WTC11 (cell line): ENCODE measurements around the gene PCGF2. TPM values are rescaled to one million over a fixed set of nuclear protein-coding genes. Genes with fewer than 3 reads are reported as not detected.
A peak's percentile ranks its signal among the peaks of the same experiment; 100 is the strongest.

ENCODE experiments used
- ARID4B ChIP-seq: sonication (generic); formaldehyde crosslinking; IDR thresholded peaks from 2 replicates; pipeline ENCODE4 v1.8.0; 2023; ENCODE audit warnings: missing genetic modification reagents, mild to moderate bottlenecking, borderline replicate concordance
- ATF1 ChIP-seq: sonication (generic); formaldehyde crosslinking; IDR thresholded peaks from 2 replicates; pipeline ENCODE4 v1.8.1; 2023; ENCODE audit warnings: mild to moderate bottlenecking, moderate library complexity, missing genetic modification reagents
- CREB1 ChIP-seq: sonication (generic); formaldehyde crosslinking; IDR thresholded peaks from 2 replicates; pipeline ENCODE4 v1.8.0; 2023; ENCODE audit warnings: mild to moderate bottlenecking, missing genetic modification reagents
- CREM ChIP-seq: sonication (generic); formaldehyde crosslinking; IDR thresholded peaks from 2 replicates; pipeline ENCODE4 v1.8.1; 2022; ENCODE audit warnings: mild to moderate bottlenecking, missing genetic modification reagents, moderate library complexity
- E2F5 ChIP-seq: sonication (generic); formaldehyde crosslinking; IDR thresholded peaks from 2 replicates; pipeline ENCODE4 v1.8.1; 2022; ENCODE audit warnings: mild to moderate bottlenecking, moderate library complexity, missing genetic modification reagents
- ELF4 ChIP-seq: sonication (generic); formaldehyde crosslinking; IDR thresholded peaks from 2 replicates; pipeline ENCODE4 v1.8.1; 2022; ENCODE audit warnings: low read depth, mild to moderate bottlenecking, moderate library complexity, missing genetic modification reagents
- ERG ChIP-seq: fragments of 250-450 bp; sonication (Bioruptor Pico); IDR thresholded peaks from 2 replicates; pipeline ENCODE4 v1.8.0; 2021; ENCODE audit warnings: mild to moderate bottlenecking
- FOXJ3 ChIP-seq: sonication (generic); formaldehyde crosslinking; IDR thresholded peaks from 2 replicates; pipeline ENCODE4 v1.9.0; 2021; ENCODE audit warnings: missing genetic modification reagents, mild to moderate bottlenecking, borderline replicate concordance
- FOXK1 ChIP-seq: sonication (generic); formaldehyde crosslinking; IDR thresholded peaks from 2 replicates; pipeline ENCODE4 v1.8.0; 2022; ENCODE audit warnings: mild to moderate bottlenecking, moderate library complexity, missing genetic modification reagents
- GRHL2 ChIP-seq: fragments of 250-450 bp; sonication (Bioruptor Pico); IDR thresholded peaks from 2 replicates; pipeline ENCODE4 v1.8.0; 2022; ENCODE audit warnings: mild to moderate bottlenecking, moderate library complexity; ENCODE audit not compliant: insufficient replicate concordance, severe bottlenecking
- GTF2I ChIP-seq: fragments of 250-450 bp; sonication (Bioruptor Pico); conservative IDR thresholded peaks from 2 replicates; pipeline ENCODE4 v1.4.0; 2021; ENCODE audit warnings: mild to moderate bottlenecking
- JAZF1 ChIP-seq: fragments of 250-450 bp; sonication (Bioruptor Pico); IDR thresholded peaks from 2 replicates; pipeline ENCODE4 v1.9.0; 2021; ENCODE audit warnings: moderate library complexity, mild to moderate bottlenecking, inconsistent platforms
- NFE2L1 ChIP-seq: sonication (generic); formaldehyde crosslinking; IDR thresholded peaks from 2 replicates; pipeline ENCODE4 v1.8.1; 2023; ENCODE audit warnings: missing genetic modification reagents
- NR1H2 ChIP-seq: sonication (generic); formaldehyde crosslinking; IDR thresholded peaks from 2 replicates; pipeline ENCODE4 v1.9.0; 2021; ENCODE audit warnings: mild to moderate bottlenecking, moderate library complexity, missing genetic modification reagents
- NR3C1 ChIP-seq: sonication (generic); formaldehyde crosslinking; conservative IDR thresholded peaks from 2 replicates; pipeline ENCODE4 v1.8.1; 2023; ENCODE audit warnings: low read depth, mild to moderate bottlenecking, missing genetic modification reagents
- PRRX2 ChIP-seq: fragments of 250-450 bp; sonication (Bioruptor Pico); IDR thresholded peaks from 2 replicates; pipeline ENCODE4 v1.8.0; 2021; ENCODE audit warnings: mild to moderate bottlenecking
- RORB ChIP-seq: fragments of 250-450 bp; sonication (Bioruptor Pico); IDR thresholded peaks from 2 replicates; pipeline ENCODE4 v1.9.0; 2021; ENCODE audit warnings: mild to moderate bottlenecking
- SOX15 ChIP-seq: fragments of 250-450 bp; sonication (Bioruptor Pico); IDR thresholded peaks from 2 replicates; pipeline ENCODE4 v1.9.0; 2021; ENCODE audit warnings: mild to moderate bottlenecking
- SP1 ChIP-seq: sonication (generic); formaldehyde crosslinking; conservative IDR thresholded peaks from 2 replicates; pipeline ENCODE4 v1.8.1; 2022; ENCODE audit warnings: missing genetic modification reagents
- STAT6 ChIP-seq: sonication (generic); formaldehyde crosslinking; conservative IDR thresholded peaks from 2 replicates; pipeline ENCODE4 v1.8.1; 2023; ENCODE audit warnings: mild to moderate bottlenecking, low read depth, missing genetic modification reagents, moderate library complexity
- TEAD4 ChIP-seq: sonication (generic); formaldehyde crosslinking; IDR thresholded peaks from 2 replicates; pipeline ENCODE4 v1.8.0; 2022; ENCODE audit warnings: mild to moderate bottlenecking, missing genetic modification reagents
- TP53 ChIP-seq: sonication (generic); formaldehyde crosslinking; IDR thresholded peaks from 2 replicates; pipeline ENCODE4 v1.8.1; 2023; ENCODE audit warnings: mild to moderate bottlenecking, missing genetic modification reagents
- ZNF121 ChIP-seq: sonication (generic); formaldehyde crosslinking; IDR thresholded peaks from 2 replicates; pipeline ENCODE4 v1.8.0; 2023; ENCODE audit warnings: missing genetic modification reagents
- total RNA-seq: library from RNA; stranded (reverse); gene quantifications from 3 replicates; pipeline ENCODE4 v1.2.3, GENCODE V29; 2021
- TF ChIP-seq, protein P1 (sequence below): sonication (generic); formaldehyde crosslinking; IDR thresholded peaks from 2 replicates; pipeline ENCODE4 v1.8.1; 2022; ENCODE audit warnings: missing genetic modification reagents, borderline replicate concordance
- TF ChIP-seq, protein P2 (sequence below): sonication (generic); formaldehyde crosslinking; IDR thresholded peaks from 2 replicates; pipeline ENCODE4 v1.8.0; 2022; ENCODE audit warnings: mild to moderate bottlenecking, missing genetic modification reagents

PCGF2 gene
- total RNA-seq, 1 experiment from 2014 or later, result 104 TPM

DNA sequence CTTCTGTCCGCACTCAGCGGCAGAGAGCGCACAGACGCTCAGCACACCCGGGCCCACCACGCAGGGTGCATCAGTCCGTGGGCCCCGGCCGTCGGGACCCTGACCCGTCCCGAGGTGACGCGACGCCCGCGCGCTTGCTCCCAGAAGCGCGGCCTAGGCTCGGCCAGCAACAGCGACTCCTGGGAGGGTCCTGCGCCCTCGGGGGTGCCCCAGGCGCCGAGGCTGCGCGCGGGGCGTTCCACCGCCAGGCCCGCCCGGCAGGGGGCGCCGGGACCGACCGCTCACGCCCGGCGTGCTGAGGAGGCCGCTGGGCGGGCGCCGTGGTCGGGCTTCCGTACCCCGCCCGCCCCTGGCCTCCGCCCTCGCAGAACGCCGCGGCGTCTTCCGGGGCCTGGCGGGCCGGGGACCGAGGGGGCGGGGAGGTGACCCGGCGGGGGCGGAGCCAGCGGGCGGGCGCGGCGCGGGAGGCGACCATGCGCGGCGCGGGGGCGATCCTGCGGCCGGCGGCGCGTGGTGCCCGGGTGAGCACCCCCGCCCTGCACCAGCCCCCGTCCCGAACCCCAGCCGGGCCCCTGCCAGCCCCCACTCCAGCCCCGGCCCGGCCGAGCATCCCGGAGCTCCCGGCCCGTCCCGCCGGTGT lies 18.1 kb downstream of the PCGF2 start, which contains the start of gene CISD3 (continued):
- TF ChIP-seq ARID4B (CRISPR knock-in tag) (no peak), NR1H2 (CRISPR knock-in tag) (no peak), ELF4 (CRISPR knock-in tag) (no peak), NR3C1 (CRISPR knock-in tag) (no peak), RORB (CRISPR knock-in tag) (no peak), ATF1 (no peak), ZNF121 (no peak), NFE2L1 (CRISPR knock-in tag) (no peak), STAT6 (CRISPR knock-in tag) (0 out of 2 replicates have a peak, but pooled peaks have one; percentile 17), FOXJ3 (CRISPR knock-in tag) (no peak), CREB1 (CRISPR knock-in tag) (no peak), CREM (CRISPR knock-in tag) (peak; percentile 46; the same call in 1 of the 2 replicates), ERG (no peak), E2F5 (peak; percentile 21; the same call in 1 of the 2 replicates), TEAD4 (no peak), GTF2I (CRISPR knock-in tag) (no peak), GRHL2 (CRISPR knock-in tag) (no peak), SP1 (CRISPR knock-in tag) (peak; percentile 83), PRRX2 (CRISPR knock-in tag) (0 out of 2 replicates have a peak, but pooled peaks have one; percentile 6), FOXK1 (CRISPR knock-in tag) (no peak), TP53 (no peak), JAZF1 (CRISPR knock-in tag) (no peak), SOX15 (CRISPR knock-in tag) (no peak)
- TF ChIP-seq, protein P1, sequence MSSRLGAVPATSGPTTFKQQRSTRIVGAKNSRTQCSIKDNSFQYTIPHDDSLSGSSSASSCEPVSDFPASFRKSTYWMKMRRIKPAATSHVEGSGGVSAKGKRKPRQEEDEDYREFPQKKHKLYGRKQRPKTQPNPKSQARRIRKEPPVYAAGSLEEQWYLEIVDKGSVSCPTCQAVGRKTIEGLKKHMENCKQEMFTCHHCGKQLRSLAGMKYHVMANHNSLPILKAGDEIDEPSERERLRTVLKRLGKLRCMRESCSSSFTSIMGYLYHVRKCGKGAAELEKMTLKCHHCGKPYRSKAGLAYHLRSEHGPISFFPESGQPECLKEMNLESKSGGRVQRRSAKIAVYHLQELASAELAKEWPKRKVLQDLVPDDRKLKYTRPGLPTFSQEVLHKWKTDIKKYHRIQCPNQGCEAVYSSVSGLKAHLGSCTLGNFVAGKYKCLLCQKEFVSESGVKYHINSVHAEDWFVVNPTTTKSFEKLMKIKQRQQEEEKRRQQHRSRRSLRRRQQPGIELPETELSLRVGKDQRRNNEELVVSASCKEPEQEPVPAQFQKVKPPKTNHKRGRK (CRISPR knock-in tag), result no peak
- TF ChIP-seq, protein P2, sequence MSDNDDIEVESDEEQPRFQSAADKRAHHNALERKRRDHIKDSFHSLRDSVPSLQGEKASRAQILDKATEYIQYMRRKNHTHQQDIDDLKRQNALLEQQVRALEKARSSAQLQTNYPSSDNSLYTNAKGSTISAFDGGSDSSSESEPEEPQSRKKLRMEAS, result no peak
